ENCODE measurements around the gene KLC1.

DNA sequence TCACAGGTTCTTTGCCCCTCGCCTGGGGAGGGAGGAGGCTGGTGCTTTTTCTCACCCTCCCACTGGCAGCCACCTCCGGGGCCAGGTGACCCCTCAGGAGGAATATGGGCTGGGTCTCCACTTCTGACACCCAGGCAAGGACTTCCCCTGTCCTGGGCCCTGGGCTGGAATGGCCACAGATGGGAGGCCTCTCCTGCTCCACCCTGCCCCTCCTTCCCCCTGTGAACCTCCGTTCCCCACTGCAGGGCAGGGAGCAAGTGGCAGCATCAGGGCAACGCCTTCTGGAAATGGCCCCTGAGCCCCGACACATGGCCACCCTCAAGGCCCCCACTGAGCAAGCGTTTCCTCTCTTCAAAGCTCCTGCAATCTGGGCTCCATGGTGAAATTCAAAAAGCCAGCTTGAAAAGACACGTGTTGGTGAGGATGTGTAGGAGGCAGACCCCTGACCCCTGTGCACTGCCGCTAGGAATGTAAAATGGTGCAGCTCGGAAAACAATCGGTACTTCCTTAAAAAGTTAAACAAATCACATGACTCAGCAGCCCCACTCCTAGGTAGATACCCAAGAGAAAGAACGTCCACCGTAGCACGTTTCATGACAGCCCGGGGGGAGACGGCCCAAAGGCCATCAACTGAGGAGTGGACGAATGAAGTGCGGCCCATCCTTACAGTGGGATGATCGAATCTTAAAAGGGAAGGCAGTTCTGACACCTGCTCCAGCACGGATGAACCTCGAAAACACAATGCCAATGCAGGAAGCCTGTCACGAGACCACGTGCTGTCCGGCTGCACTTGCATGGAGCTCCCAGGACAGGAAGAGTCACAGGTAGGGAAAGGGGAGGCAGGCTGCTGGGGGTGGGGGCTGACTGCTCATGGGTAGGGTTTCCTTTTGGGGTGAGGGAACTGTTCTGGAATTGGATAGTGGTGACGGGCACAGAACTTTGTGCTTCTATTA, 74.7 kb downstream of the KLC1 start:
- no peak for TF ChIP-seq POLR2A (IDR thresholded peaks at IDR 0.05)
- TF ChIP-seq, protein P1, sequence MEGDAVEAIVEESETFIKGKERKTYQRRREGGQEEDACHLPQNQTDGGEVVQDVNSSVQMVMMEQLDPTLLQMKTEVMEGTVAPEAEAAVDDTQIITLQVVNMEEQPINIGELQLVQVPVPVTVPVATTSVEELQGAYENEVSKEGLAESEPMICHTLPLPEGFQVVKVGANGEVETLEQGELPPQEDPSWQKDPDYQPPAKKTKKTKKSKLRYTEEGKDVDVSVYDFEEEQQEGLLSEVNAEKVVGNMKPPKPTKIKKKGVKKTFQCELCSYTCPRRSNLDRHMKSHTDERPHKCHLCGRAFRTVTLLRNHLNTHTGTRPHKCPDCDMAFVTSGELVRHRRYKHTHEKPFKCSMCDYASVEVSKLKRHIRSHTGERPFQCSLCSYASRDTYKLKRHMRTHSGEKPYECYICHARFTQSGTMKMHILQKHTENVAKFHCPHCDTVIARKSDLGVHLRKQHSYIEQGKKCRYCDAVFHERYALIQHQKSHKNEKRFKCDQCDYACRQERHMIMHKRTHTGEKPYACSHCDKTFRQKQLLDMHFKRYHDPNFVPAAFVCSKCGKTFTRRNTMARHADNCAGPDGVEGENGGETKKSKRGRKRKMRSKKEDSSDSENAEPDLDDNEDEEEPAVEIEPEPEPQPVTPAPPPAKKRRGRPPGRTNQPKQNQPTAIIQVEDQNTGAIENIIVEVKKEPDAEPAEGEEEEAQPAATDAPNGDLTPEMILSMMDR (IDR thresholded peaks at IDR 0.05) = no peak

All from heart left ventricle (tissue), 13 donors.